GM21825 (cell line): ENCODE results near the gene APBB1IP.
"Not testable (repeated sequence)": the region's sequence is repeated elsewhere in the genome, so short reads cannot be mapped to it uniquely, and the experiment has no call there.

ENCODE experiments used
- ATAC-seq: cut with Tn5 transposase; IDR thresholded peaks from one replicate; pipeline ENCODE4 v1.9.1; 2021; ENCODE audit warnings: mild to moderate bottlenecking, moderate library complexity; ENCODE audit not compliant: unreplicated experiment

The APBB1IP gene

DNA sequence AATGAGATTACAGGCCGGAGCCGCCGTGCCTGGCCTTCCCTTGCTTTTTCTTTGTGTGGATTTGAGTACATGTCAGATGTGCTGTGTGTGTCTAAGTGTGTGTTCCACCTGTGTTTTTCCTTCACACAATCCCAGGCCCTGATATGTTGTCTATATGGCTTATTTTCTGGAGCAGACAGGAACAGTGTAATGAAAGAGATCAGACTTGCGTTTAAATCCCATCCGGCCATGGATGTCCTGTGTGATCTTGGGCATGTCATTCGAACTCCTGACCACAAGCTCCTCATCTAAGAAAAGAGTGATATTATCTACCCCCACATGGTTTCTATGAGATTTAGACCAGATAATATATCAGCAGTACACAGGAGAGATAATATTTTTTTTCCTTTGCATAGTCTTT, 37.2 kb downstream of the APBB1IP start:
- no peak for ATAC-seq

DNA sequence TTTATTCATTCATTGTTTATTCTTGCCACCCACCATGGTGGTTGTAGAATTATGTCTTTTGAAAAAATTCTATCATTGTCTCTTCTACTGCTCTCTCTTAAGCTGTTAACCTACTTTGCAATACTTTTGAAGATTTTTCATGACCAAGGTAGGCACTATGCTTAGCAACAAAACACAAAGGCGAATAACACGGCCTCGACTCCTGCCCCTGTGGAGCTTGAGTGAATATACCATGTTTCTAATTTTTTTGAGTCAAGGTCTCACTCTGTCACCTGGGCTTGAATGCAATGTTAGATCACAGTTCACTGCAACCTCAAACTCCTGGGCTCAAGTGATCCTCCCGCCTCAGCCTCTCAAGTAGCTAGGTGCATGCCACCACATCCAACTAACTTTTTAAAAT, 39.4 kb downstream of the APBB1IP start:
- ATAC-seq, result no peak

DNA sequence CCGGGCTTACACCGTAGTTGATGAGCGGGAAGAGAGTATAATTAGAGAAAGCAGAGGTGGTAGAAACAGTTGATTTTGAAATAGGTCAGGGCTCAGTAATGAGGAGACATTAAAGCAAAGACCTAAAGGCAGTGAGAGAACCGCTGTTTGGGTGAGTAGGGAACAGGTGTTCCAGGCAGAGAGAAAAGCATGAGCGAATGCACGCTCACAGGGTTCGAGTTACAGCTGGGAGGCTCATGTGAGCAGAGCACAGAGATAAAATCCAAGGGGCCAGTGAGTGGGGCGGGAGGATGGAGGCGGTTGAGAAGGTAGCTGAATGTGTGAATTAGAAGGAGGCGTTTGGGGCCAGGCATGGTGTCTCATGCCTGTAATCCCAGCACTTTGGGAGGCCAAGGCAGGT, 39.9 kb downstream of the APBB1IP start:
- ATAC-seq, result no peak

DNA sequence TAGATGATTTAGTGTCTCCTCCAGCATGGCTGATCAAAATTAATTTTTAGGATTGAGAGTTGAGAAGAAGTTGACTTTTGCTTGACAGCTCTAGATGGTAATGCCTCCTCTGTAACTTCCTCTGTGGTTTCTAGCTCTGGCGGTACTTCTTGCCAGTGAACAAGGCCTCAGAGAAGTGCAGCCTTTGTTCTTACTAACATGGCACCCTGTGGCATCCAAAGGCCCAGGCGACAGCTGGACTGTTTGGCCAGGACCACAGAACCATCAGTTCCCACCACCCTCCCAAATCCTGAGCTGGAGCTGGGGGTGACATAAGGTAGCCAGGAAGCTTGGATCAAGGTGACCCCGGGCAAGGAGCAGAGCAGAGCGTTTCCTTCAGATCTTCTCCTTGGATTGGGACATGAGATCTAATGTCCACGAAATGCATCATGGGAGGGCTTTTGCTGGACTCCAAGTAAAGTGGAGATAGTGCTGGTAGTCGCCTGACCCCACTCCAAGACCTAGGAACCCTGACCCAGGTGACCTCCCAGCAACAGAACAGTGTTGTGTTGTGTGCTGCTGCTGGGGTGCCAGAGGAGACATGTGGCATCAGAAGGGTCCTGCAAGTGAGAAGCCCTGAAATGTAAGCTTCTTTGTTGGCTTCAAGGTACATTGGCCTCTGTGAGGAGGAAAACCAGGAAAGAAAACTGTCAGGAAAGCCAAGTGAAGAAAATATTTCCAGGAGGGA, 41.8 kb downstream of the APBB1IP start:
- ATAC-seq, result peak; percentile 37

DNA sequence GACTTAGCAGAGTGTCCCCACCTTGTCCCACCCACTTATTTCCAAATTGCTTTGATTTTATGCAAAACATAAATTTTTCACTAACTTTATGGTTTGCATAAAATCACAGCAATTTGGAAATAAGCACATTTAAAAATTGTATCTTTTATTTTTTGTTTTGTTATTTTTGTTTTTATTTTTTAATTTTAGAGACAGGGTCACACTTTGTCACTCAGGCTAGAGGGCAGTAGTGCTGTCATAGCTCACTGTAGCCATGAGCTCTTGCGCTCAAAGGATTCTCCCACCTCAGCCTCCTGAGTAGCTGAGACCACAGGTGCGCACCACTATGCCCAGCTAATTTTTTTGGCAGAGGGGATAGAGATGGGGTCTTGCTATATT, 43.2 kb downstream of the APBB1IP start:
- ATAC-seq, result no peak

DNA sequence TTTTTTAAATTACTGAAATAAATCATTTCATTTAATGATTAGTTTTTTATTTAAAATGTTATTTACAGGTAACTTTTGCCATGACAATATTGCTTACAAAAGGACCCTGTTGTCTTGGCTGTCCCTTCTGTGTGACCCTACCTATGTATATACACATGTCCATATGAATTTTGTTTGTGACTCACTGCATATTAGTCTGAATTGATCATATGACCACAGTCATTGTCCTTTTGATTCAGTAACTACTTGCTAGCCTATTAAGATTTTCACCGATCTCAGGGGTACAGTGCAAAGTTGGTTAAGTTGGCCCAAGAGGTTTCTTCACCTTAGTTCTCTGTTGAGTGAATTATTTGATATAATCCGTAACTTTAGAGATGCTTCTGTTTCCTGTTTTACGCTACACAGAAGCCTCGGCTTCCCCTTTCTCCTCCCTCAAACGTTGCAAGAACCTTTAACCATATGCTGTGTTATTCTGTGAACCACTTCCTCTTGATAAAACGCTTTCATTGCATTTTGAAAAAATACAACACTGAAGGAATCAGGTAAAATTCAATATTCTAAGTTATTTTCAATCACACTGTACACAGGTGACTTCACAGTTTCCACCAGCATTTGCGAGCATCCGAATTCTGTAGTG, 43.9 kb downstream of the APBB1IP start:
- ATAC-seq, result peak; percentile 43

DNA sequence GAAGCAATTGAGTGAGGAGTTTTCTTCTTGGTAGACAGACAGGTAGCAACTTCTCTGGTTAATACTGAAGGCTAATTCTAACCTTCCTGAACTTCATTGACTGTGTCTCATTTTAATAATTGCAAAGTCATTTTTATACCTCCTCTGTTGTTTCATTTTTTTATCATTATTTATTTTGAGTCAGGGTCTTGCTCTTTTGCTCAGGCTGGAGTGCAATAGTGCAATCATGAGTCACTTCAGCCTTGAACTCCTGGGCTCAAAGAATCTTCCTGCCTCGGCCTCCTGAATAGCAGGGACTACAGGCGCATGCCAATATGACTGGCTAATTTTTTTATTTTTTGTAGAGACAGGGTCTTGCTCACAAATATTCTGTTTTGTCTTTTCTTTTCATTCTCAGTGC, 45.4 kb downstream of the APBB1IP start:
- ATAC-seq, result no peak

DNA sequence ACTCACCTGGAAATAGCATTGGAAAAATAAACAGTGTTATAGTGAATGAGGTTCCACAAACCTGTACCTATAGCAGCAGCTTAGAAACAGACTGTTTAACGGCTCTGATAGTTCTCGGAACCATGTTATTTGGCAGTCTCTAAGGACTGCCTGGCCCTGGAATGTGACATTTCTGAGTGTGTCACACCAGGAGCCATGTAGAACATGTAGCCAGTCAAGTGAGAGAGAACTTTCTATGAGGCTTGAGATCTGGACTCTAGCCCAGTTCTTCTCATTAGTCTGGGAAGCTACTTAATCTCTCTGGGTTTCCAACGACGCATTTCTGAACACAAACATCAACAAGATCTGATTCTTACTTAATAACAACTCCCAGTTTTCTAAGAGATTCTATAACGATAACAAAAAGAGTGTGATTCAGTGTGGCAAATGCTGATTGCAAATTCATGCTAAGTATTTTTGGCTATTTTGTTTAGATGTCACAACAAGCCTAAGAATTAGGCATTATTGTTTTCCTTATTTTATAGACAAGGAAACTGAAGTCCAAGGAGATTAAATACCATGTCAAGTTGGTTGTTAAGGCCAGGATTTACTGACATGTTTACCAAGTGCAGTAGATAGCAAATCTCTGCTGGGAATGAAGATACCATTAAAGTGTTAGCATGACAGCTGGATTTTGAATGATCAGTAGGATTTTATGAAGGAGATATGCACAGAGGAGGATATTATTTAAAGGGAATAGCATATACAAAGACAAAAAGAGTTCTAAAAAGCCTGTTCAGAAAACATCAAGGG, 47.2 kb downstream of the APBB1IP start:
- no peak for ATAC-seq

DNA sequence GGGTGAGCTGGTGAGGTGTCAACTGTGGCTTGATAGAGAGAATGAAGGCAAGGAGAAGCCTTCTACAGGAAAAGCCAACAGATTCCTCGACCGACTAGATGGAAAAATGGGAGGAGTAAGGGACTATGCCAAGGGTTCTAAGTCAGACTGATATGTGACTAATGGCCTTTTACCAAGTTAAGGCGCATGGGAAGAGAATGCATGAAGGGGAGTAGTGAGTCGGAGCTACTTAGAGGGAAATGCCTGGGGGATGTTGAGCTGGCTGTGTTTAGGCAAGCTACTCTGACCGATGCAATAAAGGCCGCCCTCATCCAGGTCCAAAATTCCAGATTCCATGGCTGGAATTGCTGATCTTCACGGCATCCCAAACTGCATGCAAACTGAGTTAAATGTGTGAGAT, 48.2 kb downstream of the APBB1IP start:
- ATAC-seq, result no peak

DNA sequence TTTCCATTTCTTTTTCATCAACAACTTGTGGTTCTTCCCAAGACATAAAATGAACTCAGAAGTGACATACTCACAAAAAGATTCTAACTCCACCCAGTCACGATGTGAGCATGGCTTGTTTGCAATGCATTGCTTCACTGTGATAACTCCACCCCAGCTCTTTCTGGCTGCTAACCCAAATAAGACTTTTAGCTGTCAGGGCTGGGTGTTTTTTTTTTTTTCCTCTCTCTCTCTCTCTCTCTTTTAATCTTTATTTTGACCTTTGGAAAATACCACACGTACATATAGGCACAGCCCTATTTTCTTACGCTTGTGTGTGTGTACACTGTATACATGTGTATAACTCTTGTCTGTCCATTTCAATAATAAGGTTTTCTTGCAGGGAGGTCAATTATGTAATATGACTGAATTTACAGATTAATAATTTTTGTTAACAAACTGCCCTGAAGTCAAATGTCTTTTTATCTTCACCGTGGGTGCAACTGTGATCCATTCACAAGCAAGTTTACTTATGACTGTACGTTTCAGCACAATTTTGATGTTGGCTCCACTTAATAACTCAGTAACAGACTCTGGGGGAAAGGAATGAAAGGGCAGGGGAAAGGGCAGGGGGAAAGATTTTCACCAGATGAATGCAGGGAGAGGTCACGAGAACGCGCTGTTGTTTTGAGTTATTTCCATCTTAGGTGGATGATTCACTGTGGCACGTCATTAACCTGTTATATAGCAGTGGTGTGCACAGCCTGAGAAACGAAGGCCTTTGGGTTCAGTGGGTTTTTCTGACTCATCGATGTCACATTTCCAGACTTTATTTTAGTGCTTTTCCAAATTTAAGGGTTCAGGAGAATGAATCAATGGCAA, 49.1 kb downstream of the APBB1IP start:
- peak; percentile 84 for ATAC-seq

DNA sequence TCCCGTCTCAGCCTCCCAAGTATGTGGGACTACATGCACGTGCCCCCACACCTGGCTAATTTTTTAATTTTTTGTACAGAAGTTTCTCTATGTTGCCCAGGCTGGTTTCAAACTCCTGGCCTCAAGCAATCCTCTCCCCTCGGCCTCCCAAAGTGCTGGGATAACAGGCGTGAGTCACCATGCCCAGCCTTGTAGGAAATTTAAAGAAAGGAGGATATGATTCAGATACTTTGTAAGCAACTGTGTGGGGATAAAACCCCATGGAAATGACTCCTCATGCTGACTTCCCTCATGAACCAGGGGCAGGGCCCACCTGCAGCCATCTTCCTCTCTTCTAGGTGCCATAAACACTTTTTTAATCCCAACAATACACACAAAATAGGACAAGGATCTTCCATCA, 50.2 kb downstream of the APBB1IP start:
- no peak for ATAC-seq

DNA sequence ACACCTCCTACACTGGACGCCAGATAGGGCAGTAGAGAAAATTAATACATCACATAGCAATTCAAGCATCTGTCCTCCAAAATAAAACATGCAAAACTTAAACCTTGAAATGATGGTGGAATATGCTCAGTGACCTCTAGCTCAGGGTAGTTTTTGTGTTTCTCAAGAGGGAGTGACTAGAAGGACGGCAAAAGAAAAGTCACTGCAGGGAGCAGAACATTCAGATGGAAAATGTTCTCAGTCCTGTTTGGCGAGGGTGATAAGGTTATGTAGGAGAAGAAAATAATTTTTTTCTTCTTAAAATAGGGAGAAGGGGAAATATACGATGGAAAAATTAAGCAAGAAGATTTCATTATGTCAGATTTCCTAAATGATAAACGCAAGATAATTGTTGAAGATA, 50.9 kb downstream of the APBB1IP start:
- no peak for ATAC-seq

DNA sequence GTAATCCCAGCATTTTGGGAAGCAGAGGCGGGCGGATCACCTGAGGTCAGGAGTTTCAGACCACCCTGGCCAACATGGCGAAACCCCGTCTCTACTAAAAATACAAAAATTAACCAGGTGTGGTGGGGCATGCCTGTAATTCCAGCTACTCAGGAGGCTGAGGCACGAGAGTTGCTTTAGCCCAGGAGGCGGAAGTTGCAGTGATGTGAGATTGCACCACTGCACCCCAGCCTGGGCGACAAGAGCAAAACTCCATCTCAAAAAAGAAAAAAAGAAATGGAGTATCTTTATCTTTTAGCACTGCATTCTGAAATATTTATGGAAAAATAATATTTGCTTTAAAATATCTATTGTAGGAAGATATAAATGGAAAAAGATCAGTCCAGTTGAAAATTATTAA, 52.2 kb downstream of the APBB1IP start:
- ATAC-seq, result not testable (repeated sequence)

DNA sequence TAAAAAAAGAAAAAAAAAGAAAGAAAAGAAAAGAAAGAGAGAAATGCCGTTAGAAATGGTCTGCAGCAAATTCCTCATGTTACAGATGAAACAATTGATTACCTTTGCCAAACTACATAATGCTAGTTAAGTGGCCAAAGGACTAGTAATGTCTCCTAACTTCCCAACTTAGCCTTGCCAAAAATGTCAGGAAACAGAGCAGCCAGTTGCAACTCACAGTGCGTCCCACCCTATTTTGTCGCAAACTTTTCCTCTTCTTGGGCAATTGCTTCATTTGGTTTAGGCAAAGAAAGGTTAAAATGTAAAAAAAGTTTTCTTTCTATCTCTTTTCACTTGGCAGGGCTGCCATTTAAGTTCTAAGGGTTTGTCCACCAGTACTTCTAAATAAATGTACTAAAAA, 53.1 kb downstream of the APBB1IP start:
- ATAC-seq, result no peak

DNA sequence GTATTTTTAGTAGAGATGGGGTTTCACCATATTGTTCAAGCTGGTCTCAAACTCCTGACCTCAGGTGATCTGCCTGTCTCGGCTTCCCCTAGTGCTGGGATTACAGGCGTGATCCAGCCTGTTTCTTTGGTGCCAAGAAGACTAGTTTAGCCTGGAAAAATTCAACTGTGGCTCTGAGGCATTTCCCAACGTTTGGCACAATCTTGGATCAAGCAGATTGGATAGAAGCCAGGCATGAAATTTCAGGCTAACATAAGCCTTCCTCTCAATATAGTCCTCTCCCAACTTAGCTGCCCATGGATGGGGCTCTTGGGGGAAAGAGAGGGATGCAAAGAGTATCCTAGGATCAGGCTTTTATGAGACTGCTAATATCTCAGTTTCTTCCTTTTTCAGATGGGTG, 53.8 kb downstream of the APBB1IP start:
- no peak for ATAC-seq

DNA sequence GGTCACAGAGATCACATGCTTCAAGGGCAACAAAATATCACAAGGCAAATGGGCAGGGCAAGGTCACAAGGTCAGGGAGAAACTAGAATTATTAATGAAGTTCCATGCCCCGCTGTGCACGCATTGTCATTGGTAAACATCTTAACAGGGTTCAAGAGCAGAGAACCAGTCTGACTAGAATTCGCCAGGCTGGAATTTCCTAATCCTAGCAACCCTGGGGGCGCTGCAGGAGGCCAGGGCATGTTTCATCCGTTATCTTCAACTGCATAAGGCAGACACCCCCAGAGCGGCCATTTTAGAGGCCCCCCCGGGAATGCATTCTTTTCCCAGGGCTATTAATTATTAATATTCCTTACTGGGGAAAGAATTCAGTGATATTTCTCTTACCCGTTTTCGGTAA, 54.6 kb downstream of the APBB1IP start:
- not testable (repeated sequence) for ATAC-seq

DNA sequence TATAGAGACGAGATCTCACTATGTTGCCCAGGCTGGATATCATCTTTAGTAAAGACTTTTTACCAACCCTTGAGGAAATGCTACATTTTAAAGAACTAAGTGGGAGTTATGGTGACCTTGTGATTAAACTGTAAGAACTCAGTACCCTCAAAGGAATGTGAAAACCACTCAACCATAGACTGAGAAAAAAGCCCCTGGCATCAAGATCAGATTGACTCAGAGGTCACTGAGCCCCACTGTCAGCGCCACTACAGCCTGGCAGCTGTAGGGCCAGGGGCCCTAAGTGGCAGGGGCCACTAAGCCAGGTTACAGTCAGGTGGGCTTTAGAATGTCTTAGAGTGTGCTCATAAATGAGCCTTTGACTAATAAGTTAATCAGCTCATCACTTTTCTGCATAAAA, 55.9 kb downstream of the APBB1IP start:
- no peak for ATAC-seq

DNA sequence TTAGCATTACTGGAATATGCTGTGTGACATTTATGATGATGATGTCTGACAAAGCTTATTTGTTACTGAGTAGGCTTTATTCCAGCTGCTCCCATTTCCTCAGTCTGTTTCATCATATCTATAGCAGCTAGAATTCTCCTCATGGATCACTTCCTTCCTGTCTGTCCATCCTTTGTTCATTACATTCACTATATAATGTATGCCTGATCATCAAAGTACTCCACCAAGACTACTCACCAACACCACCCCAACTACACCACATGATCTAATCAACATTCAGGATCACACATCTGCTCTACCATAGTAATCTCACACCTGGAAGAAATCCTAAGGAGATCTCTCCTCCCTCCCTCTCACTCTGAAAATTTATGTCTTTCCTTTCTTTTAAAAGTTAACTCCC, 61.3 kb downstream of the APBB1IP start:
- no peak for ATAC-seq

DNA sequence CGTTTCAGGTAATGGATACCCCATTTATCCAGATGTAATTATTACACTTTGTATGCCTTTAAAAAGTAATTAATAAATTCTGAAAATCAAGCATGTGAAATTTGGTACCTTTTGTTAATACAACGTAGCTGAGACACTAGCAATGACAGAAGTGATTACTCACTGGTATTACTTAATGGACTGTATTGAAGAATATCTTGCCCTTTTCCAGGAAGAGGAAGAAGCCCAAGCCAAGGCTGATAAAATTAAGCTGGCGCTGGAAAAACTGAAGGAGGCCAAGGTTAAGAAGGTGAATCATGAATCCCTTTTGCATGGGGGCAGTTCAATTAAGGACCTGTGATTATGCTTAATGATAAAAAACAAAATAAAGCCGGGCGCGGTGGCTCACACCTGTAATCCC, 64.8 kb downstream of the APBB1IP start:
- no peak for ATAC-seq

DNA sequence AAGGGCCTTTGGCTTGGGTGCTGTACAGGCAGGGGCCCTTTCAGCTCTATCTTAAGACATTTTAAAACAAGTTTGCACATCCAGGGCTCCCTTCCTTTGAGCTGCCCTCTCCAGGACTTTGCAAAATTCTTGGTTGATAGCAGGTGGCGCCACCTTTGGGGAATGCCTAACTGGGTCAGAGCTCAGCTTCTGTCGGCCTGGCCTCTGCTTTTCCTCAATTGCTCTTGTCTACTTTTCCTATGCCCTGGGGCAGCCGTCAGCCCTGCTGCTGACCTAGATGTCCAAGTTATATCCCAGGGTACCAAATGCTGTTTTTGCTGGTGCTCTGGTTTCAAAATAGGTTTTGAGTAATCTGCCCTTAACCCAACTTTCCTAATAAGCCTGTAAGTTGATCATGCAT, 65.8 kb downstream of the APBB1IP start:
- no peak for ATAC-seq

DNA sequence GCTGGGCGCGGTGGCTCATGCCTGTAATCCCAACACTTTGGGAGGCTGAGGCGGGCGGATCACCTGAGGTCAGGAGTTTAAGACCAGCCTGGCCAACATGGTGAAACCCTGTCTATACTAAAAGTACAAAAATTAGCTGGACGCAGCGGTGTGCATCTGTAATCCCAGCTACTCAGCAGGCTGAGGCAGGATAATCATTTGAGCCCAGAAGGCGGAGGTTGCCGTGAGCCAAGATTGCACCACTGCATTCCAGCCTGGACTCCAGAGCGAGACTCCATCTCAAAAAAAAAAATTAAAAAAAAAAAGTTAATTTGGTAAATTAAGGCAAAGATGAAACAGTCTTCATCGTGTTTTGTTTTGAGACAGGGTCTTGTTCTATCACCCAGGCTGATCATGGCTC, 66.3 kb downstream of the APBB1IP start:
- not testable (repeated sequence) for ATAC-seq
